GM21717 (cell line): ENCODE results near the gene CHDH.

Experiments
- ATAC-seq: cut with Tn5 transposase; IDR thresholded peaks from one replicate; pipeline ENCODE4 v1.9.1; 2021; ENCODE audit warnings: mild to moderate bottlenecking, moderate library complexity; ENCODE audit not compliant: unreplicated experiment

Gene CHDH

DNA sequence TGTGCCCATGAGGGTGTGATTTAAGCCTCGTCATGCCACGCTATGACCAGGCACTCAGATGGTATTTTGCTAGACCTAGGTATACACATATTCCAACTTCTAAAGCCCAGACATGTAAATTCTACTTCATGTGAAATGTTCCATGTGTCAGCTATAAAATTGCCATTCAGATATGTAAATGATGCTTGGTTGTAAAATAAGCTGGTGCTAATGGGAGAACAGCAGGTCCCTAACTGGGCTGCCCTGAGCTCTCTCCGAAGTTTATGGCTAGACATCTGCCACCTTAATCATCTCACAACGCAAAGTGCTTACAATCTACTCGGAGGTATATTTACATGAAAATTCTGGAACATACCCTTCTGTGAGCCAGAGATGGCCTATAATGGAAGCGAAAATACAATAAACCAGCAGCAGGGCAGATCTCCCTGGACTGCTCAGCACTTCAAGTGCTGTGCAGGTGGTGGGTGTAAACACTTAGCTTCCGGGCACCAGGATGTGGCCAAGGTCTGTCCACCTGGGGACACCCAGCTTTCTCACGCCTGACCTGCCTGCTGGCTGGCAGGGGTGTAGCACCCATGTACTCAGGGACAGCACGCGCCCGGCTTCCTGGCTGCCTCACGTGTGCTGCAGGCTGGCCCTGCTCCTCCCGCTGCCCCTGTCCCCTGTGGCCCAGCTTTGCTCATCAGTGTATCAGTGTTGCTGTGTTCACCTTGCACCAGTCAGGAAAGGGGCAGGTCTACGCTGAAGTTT is 82.0 kb downstream of the CHDH start:
- ATAC-seq: no peak

DNA sequence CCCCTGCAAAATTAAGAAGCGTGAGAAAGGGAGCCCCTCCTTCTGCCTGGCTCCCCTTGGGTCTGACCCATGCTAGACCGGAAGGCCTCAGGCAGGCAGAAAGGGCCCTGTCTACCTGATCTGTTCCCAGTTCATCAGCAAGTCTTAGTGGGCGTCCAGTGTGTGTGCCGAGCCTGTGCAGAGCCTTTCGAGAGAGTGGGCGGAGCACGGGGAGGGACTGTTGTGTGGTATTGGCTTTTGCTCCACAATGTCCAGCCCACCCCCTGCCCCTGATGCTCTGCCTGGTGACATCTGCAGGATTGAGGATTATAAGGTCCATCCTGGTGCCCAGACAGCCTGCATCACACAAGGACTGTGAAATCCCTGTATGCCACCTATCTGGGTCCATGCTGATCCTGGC is 82.9 kb downstream of the CHDH start:
- no peak for ATAC-seq
